PFSK-1 (cell line): ENCODE results near the gene KCNS3.

Source experiments
- FOXP2 ChIP-seq: optimal IDR thresholded peaks from 2 replicates; pipeline ENCODE3; 2011; ENCODE audit warnings: borderline replicate concordance, control low read depth, inconsistent platforms; ENCODE audit not compliant: insufficient read depth; ENCODE audit errors: extremely low read length, extremely low read depth
- POLR2AphosphoS5 ChIP-seq: IDR thresholded peaks from 2 replicates; pipeline ENCODE4 v1.6.1; 2012; ENCODE audit warnings: low read depth, mild to moderate bottlenecking, control low read depth, low read length, moderate library complexity
- SIN3A ChIP-seq: IDR thresholded peaks from 2 replicates; pipeline ENCODE4 v1.6.1; 2012; ENCODE audit warnings: mild to moderate bottlenecking, low read length, moderate library complexity, borderline replicate concordance; ENCODE audit not compliant: insufficient read depth
- TAF1 ChIP-seq: IDR thresholded peaks from 2 replicates; pipeline ENCODE4 v1.6.1; 2012; ENCODE audit warnings: low read length, control low read depth, borderline replicate concordance; ENCODE audit not compliant: insufficient read depth
- TF ChIP-seq, protein P1 (sequence below), 2 experiments: IDR thresholded peaks; 2 replicates each; pipeline versions ENCODE4 v1.6.1 to v1.8.0; 2011 to 2012; ENCODE audit warnings: low read depth in 2 of 2, low read length in 2 of 2, control low read depth in 1 of 2, inconsistent platforms in 1 of 2, mild to moderate bottlenecking in 1 of 2, moderate library complexity in 1 of 2; ENCODE audit not compliant: insufficient read depth in 1 of 2

Gene KCNS3

DNA sequence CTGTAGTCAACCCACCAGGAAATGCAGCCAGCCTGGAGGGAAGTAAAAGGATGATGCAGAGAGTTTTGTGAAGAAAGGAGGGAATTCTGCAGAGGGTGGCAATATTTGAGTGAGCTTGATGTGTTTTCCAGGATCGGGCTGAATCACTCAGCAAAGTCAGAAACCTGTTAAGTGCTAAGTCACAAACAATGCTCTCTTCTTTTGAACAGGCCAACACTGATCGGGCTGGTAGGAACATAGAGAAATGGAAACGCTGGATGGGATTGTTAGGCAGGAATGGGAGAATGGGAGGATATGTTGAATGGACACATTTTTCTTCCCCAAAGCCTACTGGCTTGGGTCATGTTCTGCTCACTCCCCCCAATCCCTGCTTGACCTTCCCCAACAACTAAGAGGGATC is 36.6 kb downstream of the KCNS3 start:
- TF ChIP-seq POLR2AphosphoS5 (no peak), FOXP2 (no peak)

DNA sequence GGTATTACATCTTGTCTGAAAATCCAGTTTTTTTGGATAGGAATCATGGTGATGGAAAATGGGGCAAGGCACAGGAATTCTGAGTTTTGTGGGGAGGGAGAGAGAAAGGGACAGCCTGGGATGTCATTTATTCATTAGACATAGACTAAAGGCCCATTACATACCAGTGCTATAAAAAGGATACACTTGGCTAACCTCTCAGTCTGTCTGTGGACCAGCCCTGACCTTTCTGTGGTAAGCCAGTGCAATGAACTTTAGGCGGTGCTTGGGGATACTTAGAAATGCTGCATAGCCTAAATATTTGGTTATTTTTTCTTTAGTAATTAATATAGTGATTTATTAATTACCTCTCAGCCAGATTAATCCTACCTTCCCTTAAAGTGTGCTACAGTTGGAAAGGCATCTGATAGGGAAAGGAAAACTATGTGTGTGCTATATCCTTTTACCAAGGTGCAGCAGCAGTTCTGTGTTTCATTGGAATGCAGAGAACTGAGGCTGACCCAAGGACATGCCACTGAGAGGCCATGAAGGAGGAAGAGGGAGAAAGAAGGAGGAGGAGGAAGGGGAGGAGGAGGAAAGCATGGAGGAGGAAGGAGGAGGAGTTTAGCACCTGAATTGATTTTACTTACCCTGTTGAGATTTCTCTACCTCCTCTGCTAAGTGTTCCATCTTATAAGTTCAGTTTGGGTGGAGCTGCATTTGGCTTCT is 37.5 kb downstream of the KCNS3 start:
- no peak for TF ChIP-seq FOXP2
- TF ChIP-seq, protein P1, sequence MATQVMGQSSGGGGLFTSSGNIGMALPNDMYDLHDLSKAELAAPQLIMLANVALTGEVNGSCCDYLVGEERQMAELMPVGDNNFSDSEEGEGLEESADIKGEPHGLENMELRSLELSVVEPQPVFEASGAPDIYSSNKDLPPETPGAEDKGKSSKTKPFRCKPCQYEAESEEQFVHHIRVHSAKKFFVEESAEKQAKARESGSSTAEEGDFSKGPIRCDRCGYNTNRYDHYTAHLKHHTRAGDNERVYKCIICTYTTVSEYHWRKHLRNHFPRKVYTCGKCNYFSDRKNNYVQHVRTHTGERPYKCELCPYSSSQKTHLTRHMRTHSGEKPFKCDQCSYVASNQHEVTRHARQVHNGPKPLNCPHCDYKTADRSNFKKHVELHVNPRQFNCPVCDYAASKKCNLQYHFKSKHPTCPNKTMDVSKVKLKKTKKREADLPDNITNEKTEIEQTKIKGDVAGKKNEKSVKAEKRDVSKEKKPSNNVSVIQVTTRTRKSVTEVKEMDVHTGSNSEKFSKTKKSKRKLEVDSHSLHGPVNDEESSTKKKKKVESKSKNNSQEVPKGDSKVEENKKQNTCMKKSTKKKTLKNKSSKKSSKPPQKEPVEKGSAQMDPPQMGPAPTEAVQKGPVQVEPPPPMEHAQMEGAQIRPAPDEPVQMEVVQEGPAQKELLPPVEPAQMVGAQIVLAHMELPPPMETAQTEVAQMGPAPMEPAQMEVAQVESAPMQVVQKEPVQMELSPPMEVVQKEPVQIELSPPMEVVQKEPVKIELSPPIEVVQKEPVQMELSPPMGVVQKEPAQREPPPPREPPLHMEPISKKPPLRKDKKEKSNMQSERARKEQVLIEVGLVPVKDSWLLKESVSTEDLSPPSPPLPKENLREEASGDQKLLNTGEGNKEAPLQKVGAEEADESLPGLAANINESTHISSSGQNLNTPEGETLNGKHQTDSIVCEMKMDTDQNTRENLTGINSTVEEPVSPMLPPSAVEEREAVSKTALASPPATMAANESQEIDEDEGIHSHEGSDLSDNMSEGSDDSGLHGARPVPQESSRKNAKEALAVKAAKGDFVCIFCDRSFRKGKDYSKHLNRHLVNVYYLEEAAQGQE (IDR thresholded peaks at IDR 0.05; ENCODE audit: insufficient read depth in 1 of 2, low read depth in 2 of 2, low read length in 2 of 2), result no peak

DNA sequence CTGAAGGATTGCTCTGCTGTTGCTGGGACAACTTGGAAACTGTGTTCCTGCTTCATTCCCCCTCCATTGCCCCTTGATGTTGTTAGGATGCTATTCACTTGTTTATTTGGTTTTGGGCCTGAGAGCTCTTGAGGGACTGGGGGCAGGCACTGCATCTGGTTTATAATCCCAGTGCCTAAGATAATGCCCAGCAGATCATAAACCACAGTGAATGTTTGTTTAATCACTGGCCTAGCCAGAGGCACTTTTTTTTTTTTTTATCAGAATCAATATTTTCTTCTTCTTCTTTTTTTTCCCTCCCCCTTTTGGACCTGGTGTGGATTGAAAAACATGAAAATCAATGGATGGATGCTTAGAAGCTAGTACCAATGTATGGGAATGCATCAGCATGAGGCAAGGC is 38.1 kb downstream of the KCNS3 start:
- TF ChIP-seq POLR2AphosphoS5, result no peak
- no peak for TF ChIP-seq TAF1
- TF ChIP-seq SIN3A, result no peak
- TF ChIP-seq FOXP2, result no peak
- TF ChIP-seq, protein P1 (IDR thresholded peaks at IDR 0.05; ENCODE audit: insufficient read depth in 1 of 2, low read depth in 2 of 2, low read length in 2 of 2), result no peak

DNA sequence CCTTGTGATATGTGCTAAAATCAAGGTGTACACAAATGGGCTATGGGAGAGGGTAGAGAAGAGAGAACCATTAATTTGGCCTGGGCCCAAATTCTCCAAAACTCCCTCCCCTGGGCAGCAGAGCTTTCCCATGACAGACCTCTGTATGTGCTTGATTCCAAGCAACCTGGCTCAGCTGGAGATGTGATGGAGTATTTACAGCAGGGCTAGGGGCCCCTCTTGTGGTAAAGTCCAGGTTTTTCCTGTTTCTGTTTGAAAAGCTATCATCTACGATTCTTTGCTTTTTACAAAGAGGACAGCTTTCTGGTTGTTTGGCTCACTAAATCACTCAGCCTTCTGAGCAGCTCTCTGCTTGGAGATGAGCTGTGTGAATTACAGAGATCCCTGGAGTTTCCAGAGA is 40.3 kb downstream of the KCNS3 start:
- TF ChIP-seq FOXP2, result no peak

DNA sequence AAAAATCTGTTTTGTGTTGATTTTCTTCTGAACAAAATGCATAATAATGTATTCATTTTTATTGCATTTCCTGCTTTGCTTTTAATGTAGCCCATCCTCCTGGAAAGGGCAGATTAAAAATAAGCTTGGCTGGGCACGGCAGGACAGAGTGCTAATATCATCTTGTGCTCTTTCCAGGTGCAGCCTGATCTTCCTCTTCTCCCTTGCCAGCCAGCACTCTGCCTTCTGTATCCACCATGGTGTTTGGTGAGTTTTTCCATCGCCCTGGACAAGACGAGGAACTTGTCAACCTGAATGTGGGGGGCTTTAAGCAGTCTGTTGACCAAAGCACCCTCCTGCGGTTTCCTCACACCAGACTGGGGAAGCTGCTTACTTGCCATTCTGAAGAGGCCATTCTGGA is 52.3 kb downstream of the KCNS3 start:
- TF ChIP-seq TAF1 (no peak), SIN3A (no peak)

DNA sequence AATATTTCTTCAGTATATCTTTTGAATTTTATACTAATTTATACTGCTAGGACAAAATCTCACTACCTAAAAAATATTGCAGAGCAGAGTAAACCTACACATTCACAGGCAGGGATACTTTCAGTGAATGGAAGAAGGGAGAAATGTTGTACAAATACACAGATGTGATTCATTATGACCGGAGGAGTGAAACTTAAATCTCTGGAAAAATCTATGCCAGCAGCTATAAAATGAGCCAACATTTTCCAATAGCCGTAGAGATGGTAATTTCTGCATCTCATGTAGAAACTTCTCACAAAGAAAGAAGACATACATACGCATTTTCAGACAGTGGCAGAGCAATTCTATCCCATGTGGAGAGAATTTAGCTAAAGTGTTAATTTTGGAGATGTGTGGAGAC is 54.8 kb downstream of the KCNS3 start:
- TF ChIP-seq FOXP2 (no peak), TAF1 (no peak), SIN3A (no peak), POLR2AphosphoS5 (no peak)
- TF ChIP-seq, protein P1 (IDR thresholded peaks at IDR 0.05; ENCODE audit: insufficient read depth in 1 of 2, low read depth in 2 of 2, low read length in 2 of 2), result no peak

DNA sequence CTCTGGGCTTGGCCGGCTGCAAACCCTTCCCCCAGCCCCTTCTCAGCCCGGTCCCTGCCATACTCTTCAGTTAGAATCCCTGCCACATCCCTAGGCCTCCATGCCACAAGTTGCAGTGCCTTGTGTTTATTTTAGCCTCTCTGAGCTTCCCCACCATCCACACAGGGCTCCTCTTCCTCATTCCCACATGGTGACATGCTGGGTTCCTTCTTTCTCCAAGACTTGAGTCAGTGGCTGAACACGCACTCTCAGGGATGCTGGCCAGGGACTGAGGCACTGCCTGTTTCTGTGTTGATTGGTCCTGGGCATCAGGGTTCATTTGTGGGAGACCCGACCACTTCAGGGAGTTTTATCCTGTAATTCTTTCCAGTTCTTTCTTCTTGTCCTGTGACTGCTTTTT is 56.3 kb downstream of the KCNS3 start:
- TF ChIP-seq FOXP2 (no peak), SIN3A (no peak), POLR2AphosphoS5 (no peak)
- TF ChIP-seq, protein P1 (IDR thresholded peaks at IDR 0.05; ENCODE audit: insufficient read depth in 1 of 2, low read depth in 2 of 2, low read length in 2 of 2), result no peak
